ENCODE results near the gene PHLDB2.

GRCh38 chr3:111813441-111813840, 45.6 kb upstream of the PHLDB2 start:
- TF ChIP-seq POLR2A (IDR thresholded peaks at IDR 0.05; ENCODE audit: insufficient read depth in 1 of 2, low read depth in 2 of 2, low read length in 2 of 2) = no peak
- TF ChIP-seq, protein P1, sequence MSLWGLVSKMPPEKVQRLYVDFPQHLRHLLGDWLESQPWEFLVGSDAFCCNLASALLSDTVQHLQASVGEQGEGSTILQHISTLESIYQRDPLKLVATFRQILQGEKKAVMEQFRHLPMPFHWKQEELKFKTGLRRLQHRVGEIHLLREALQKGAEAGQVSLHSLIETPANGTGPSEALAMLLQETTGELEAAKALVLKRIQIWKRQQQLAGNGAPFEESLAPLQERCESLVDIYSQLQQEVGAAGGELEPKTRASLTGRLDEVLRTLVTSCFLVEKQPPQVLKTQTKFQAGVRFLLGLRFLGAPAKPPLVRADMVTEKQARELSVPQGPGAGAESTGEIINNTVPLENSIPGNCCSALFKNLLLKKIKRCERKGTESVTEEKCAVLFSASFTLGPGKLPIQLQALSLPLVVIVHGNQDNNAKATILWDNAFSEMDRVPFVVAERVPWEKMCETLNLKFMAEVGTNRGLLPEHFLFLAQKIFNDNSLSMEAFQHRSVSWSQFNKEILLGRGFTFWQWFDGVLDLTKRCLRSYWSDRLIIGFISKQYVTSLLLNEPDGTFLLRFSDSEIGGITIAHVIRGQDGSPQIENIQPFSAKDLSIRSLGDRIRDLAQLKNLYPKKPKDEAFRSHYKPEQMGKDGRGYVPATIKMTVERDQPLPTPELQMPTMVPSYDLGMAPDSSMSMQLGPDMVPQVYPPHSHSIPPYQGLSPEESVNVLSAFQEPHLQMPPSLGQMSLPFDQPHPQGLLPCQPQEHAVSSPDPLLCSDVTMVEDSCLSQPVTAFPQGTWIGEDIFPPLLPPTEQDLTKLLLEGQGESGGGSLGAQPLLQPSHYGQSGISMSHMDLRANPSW (CRISPR knock-in tag; IDR thresholded peaks at IDR 0.05; ENCODE audit: borderline replicate concordance) = no peak
- TF ChIP-seq CHD4 (IDR thresholded peaks at IDR 0.05; ENCODE audit: borderline replicate concordance, low read length) = no peak
- no peak for TF ChIP-seq ZSCAN29 (CRISPR knock-in tag; conservative IDR thresholded peaks at IDR 0.05)
- no peak for TF ChIP-seq PHF21A (CRISPR knock-in tag; IDR thresholded peaks at IDR 0.05)
- TF ChIP-seq ZNF331 (CRISPR knock-in tag; IDR thresholded peaks at IDR 0.05) = no peak
- no peak for TF ChIP-seq SMYD3 (CRISPR knock-in tag; IDR thresholded peaks at IDR 0.05)
- no peak for TF ChIP-seq ZNF275 (CRISPR knock-in tag; IDR thresholded peaks at IDR 0.05; ENCODE audit: borderline replicate concordance)
